IPS DF 6.9 (cell line): ENCODE results near the gene DNAJC5G.

Experiments
- DNase-seq: peaks from one replicate; pipeline ENCODE4 v3.0.0-alpha.2; 2013; ENCODE audit warnings: low read depth, low spot score
- H3K27ac ChIP-seq: one replicate; pipeline ENCODE4 v1.5.1; 2013; ENCODE audit warnings: low read length, control low read depth
- H3K27me3 ChIP-seq: 2 replicates; pipeline ENCODE4 v1.6.1; 2013; ENCODE audit warnings: mild to moderate bottlenecking, low read length; ENCODE audit not compliant: control insufficient read depth, insufficient read depth
- H3K36me3 ChIP-seq: 2 replicates; pipeline ENCODE4 v1.6.1; 2013; ENCODE audit warnings: low read length; ENCODE audit not compliant: control insufficient read depth, insufficient read depth
- H3K4me1 ChIP-seq: 2 replicates; pipeline ENCODE4 v1.6.1; 2013; ENCODE audit warnings: low read length; ENCODE audit not compliant: control insufficient read depth, insufficient read depth
- H3K4me3 ChIP-seq: 2 replicates; pipeline ENCODE4 v1.5.1; 2013; ENCODE audit warnings: mild to moderate bottlenecking, low read length
- H3K9me3 ChIP-seq: 2 replicates; pipeline ENCODE4 v1.6.1; 2013; ENCODE audit warnings: low read length, inconsistent platforms; ENCODE audit not compliant: control insufficient read depth, insufficient read depth
- WGBS: extraction: QIAGEN DNeasy Blood & Tissue Kit; methylation state at CpG from one replicate; pipeline ENCODE4 v1.1.7; 2013; ENCODE audit warnings: mixed read lengths, missing lambda C conversion rate; ENCODE audit not compliant: insufficient read length, insufficient coverage; 5-methylcytosine and 5-hydroxymethylcytosine counted together

The DNAJC5G gene

GRCh38 chr2:27322766-27323595 lies 47.7 kb downstream of the DNAJC5G start, which contains the start of gene MPV17:
MPV17 (minus strand) TSS chr2:27323097; CDS start chr2:27322517, 580 bp downstream.
- Histone ChIP-seq H3K36me3 (peaks cover 7% of the 10 kb centered on the region; the same call in 1 of the 2 replicates), H3K27ac (no peak within 1 kb of the TSS), H3K4me1 (peaks cover 4% of the 10 kb centered on the region; the same call in 1 of the 2 replicates), H3K27me3 (no peaks in the 10 kb centered on the region), H3K9me3 (no peaks in the 10 kb centered on the region), H3K4me3 (peak within 1 kb of the TSS; percentile 55)
- WGBS: no CpG with 5 or more reads among the region's 39 CpGs
- peak; percentile 84 for DNase-seq

GRCh38 chr2:27323596-27324285 lies 48.5 kb downstream of the DNAJC5G start:
- Histone ChIP-seq H3K27me3 (no peaks in the 10 kb centered on the region), H3K4me3 (peak overlapping the region; percentile 55; the same call in 1 of the 2 replicates), H3K9me3 (no peaks in the 10 kb centered on the region), H3K4me1 (peaks cover 4% of the 10 kb centered on the region; the same call in 1 of the 2 replicates), H3K36me3 (peaks cover 14% of the 10 kb centered on the region; the same call in 1 of the 2 replicates), H3K27ac (no peak overlapping the region)
- WGBS: no CpG with 5 or more reads among the region's 5 CpGs
- no peak for DNase-seq

- peaks cover 19% of the 10 kb centered on the region; the same call in 1 of the 2 replicates for H3K36me3 ChIP-seq
- DNase-seq: no peak
- no CpG with 5 or more reads among the region's 5 CpGs for WGBS
- H3K27ac ChIP-seq: no peak overlapping the region
- peaks cover 4% of the 10 kb centered on the region; the same call in 1 of the 2 replicates for H3K4me1 ChIP-seq
- H3K27me3 ChIP-seq: no peaks in the 10 kb centered on the region
- no peaks in the 10 kb centered on the region for H3K9me3 ChIP-seq
- no peak overlapping the region for H3K4me3 ChIP-seq
These were observed 49.5 kb downstream of the DNAJC5G start for GRCh38 chr2:27324720-27325119.
